Esophagus (tissue), 2 donors: Measurements from ENCODE around the gene SV2A. TPM values are rescaled to one million over a fixed set of nuclear protein-coding genes. Genes with fewer than 3 reads are reported as not detected.

Experiments
- H3K27ac ChIP-seq, 2 donors: one replicate each; pipeline ENCODE4 v1.5.1; 2013; ENCODE audit warnings: low read depth in 2 of 2, mild to moderate bottlenecking in 2 of 2, inconsistent platforms in 1 of 2, low read length in 1 of 2, moderate library complexity in 1 of 2
- H3K27me3 ChIP-seq, 2 donors: one replicate each; pipeline ENCODE4 v1.6.1; 2013; ENCODE audit warnings: low read length in 2 of 2, control low read depth in 1 of 2, mild to moderate bottlenecking in 1 of 2; ENCODE audit not compliant: insufficient read depth in 2 of 2, control insufficient read depth in 1 of 2
- H3K36me3 ChIP-seq, 2 donors: one replicate each; pipeline ENCODE4 v1.6.1; 2013; ENCODE audit warnings: low read length in 1 of 2; ENCODE audit not compliant: control insufficient read depth in 2 of 2, insufficient read depth in 2 of 2
- H3K4me1 ChIP-seq, 2 donors: one replicate each; pipeline ENCODE4 v1.6.1; 2013; ENCODE audit warnings: low read length in 1 of 2; ENCODE audit not compliant: control insufficient read depth in 2 of 2, insufficient read depth in 2 of 2
- H3K4me3 ChIP-seq, 2 donors: one replicate each; pipeline ENCODE4 v1.5.1; 2013; ENCODE audit warnings: low read length in 2 of 2, mild to moderate bottlenecking in 2 of 2, low read depth in 1 of 2, moderate library complexity in 1 of 2
- H3K9me3 ChIP-seq, 2 donors: one replicate each; pipeline ENCODE4 v1.6.1; 2013; ENCODE audit warnings: mild to moderate bottlenecking in 2 of 2, low read depth in 1 of 2, low read length in 1 of 2, moderate library complexity in 1 of 2; ENCODE audit not compliant: control insufficient read depth in 2 of 2, insufficient read depth in 1 of 2
- WGBS, 2 donors: extraction: QIAGEN DNeasy Blood & Tissue Kit; methylation state at CpG; one replicate each; pipeline ENCODE4 v1.1.7; 2013; 5-methylcytosine and 5-hydroxymethylcytosine counted together
- polyA plus RNA-seq, 2 donors: library from polyadenylated mRNA; stranded (reverse); fragments of 200-250 nt; gene quantifications; one replicate each; pipeline ENCODE4 v1.2.3, GENCODE V29; 2013
- donor health status: healthy with polysubstance abuse.
- donor health status: Bipolar disorder and iron deficiency.

SV2A gene
- polyA plus RNA-seq, 2 donors = 0.49 to 0.67 TPM

GRCh38 chr1:149933208-149933607, 15.6 kb upstream of the SV2A start:
- H3K27ac ChIP-seq = no peak overlapping the region
- peaks cover 2 to 8% of the 10 kb centered on the region in 2 donors for H3K4me1 ChIP-seq
- 95 to 97% methylated on average over 4 of the region's 4 CpGs for WGBS, 2 donors
- no peaks in the 10 kb centered on the region for H3K9me3 ChIP-seq
- H3K4me3 ChIP-seq = no peak overlapping the region
- peaks cover 0 to 4% of the 10 kb centered on the region in 2 donors for H3K36me3 ChIP-seq
- H3K27me3 ChIP-seq = no peaks in the 10 kb centered on the region

GRCh38 chr1:149932474-149932873, 14.8 kb upstream of the SV2A start:
- peaks cover 0 to 4% of the 10 kb centered on the region in 2 donors for H3K36me3 ChIP-seq
- WGBS, 2 donors = 89 to 96% methylated on average over 8 of the region's 8 CpGs
- peaks cover 2% of the 10 kb centered on the region in 2 donors for H3K4me1 ChIP-seq
- H3K27me3 ChIP-seq = no peaks in the 10 kb centered on the region
- no peak overlapping the region for H3K4me3 ChIP-seq
- no peak overlapping the region for H3K27ac ChIP-seq
- H3K9me3 ChIP-seq = no peaks in the 10 kb centered on the region

GRCh38 chr1:149931212-149931790, 13.7 kb upstream of the SV2A start:
- H3K9me3 ChIP-seq = no peaks in the 10 kb centered on the region
- no peak overlapping the region for H3K27ac ChIP-seq
- H3K4me3 ChIP-seq = no peak overlapping the region
- H3K4me1 ChIP-seq = peaks cover 2 to 4% of the 10 kb centered on the region in 2 donors
- no peaks in the 10 kb centered on the region for H3K27me3 ChIP-seq
- peaks cover 0 to 8% of the 10 kb centered on the region in 2 donors for H3K36me3 ChIP-seq
- 81 to 83% methylated on average over 13 of the region's 13 CpGs for WGBS, 2 donors

- Histone ChIP-seq H3K4me1 (peaks cover 2 to 8% of the 10 kb centered on the region in 2 donors), H3K9me3 (no peaks in the 10 kb centered on the region), H3K4me3 (no peak overlapping the region), H3K27me3 (no peaks in the 10 kb centered on the region), H3K27ac (no peak overlapping the region), H3K36me3 (peaks cover 2 to 15% of the 10 kb centered on the region in 2 donors)
- WGBS, 2 donors = 87 to 88% methylated on average over 2 of the region's 2 CpGs
These were observed 12.2 kb upstream of the SV2A start for GRCh38 chr1:149929856-149930255.

- no peaks in the 10 kb centered on the region for H3K9me3 ChIP-seq
- WGBS, 2 donors = 0 to 3% methylated on average over 1 of the region's 1 CpG
- peaks cover 2 to 8% of the 10 kb centered on the region in 2 donors for H3K4me1 ChIP-seq
- peak overlapping the region; percentile 94 to 98 for H3K27ac ChIP-seq
- H3K27me3 ChIP-seq = no peaks in the 10 kb centered on the region
- peak overlapping the region; percentile 96 to 99 for H3K4me3 ChIP-seq
- H3K36me3 ChIP-seq = peaks cover 13 to 20% of the 10 kb centered on the region in 2 donors
These were observed 10.7 kb upstream of the SV2A start for GRCh38 chr1:149928401-149928724.

GRCh38 chr1:149927563-149928400, 10.1 kb upstream of the SV2A start, which contains the start of gene SF3B4:
Gene SF3B4, minus strand, starts transcription at chr1:149927803. Its CDS starts 44 bp downstream, at chr1:149927759.
- Histone ChIP-seq H3K4me1 (peaks cover 2 to 8% of the 10 kb centered on the region in 2 donors), H3K36me3 (peaks cover 14 to 22% of the 10 kb centered on the region in 2 donors), H3K4me3 (peak within 1 kb of the TSS; percentile 96 to 99), H3K27ac (peak within 1 kb of the TSS; percentile 94 to 98), H3K9me3 (no peaks in the 10 kb centered on the region), H3K27me3 (no peaks in the 10 kb centered on the region)
- 1% methylated on average over 46 to 47 of the region's 47 CpGs for WGBS, 2 donors

- Histone ChIP-seq H3K4me3 (peak overlapping the region; percentile 96 to 99), H3K27ac (peak overlapping the region; percentile 94 to 98), H3K4me1 (peaks cover 2 to 8% of the 10 kb centered on the region in 2 donors), H3K9me3 (no peaks in the 10 kb centered on the region), H3K36me3 (peaks cover 14 to 22% of the 10 kb centered on the region in 2 donors), H3K27me3 (no peaks in the 10 kb centered on the region)
- WGBS, 2 donors = 2 to 4% methylated on average over 10 of the region's 10 CpGs
These were observed 9.5 kb upstream of the SV2A start for GRCh38 chr1:149927056-149927562.

GRCh38 chr1:149926296-149926695, 8.7 kb upstream of the SV2A start:
- WGBS, 2 donors = 90 to 92% methylated on average over 9 of the region's 9 CpGs
- Histone ChIP-seq H3K36me3 (peaks cover 14 to 22% of the 10 kb centered on the region in 2 donors), H3K27me3 (no peaks in the 10 kb centered on the region), H3K27ac (no peak overlapping the region), H3K4me1 (peaks cover 2 to 8% of the 10 kb centered on the region in 2 donors), H3K9me3 (no peaks in the 10 kb centered on the region), H3K4me3 (peak overlapping the region in 1 of 2 donors; percentile 99)

GRCh38 chr1:149925751-149926150, 8.1 kb upstream of the SV2A start:
- no peak overlapping the region for H3K27ac ChIP-seq
- WGBS, 2 donors = 79 to 93% methylated on average over 2 of the region's 2 CpGs
- no peaks in the 10 kb centered on the region for H3K9me3 ChIP-seq
- peaks cover 14 to 22% of the 10 kb centered on the region in 2 donors for H3K36me3 ChIP-seq
- H3K4me1 ChIP-seq = peaks cover 2 to 8% of the 10 kb centered on the region in 2 donors
- H3K4me3 ChIP-seq = no peak overlapping the region
- H3K27me3 ChIP-seq = no peaks in the 10 kb centered on the region
